GM12874 (cell line): Measurements from ENCODE around the gene ZNF654.

Experiments used
- TF ChIP-seq, protein P1 (sequence below): IDR thresholded peaks from 2 replicates; pipeline ENCODE4 v1.5.1; 2011; ENCODE audit warnings: low read depth, mild to moderate bottlenecking, control low read depth, low read length, moderate library complexity; ENCODE audit not compliant: insufficient read depth

The ZNF654 gene

DNA sequence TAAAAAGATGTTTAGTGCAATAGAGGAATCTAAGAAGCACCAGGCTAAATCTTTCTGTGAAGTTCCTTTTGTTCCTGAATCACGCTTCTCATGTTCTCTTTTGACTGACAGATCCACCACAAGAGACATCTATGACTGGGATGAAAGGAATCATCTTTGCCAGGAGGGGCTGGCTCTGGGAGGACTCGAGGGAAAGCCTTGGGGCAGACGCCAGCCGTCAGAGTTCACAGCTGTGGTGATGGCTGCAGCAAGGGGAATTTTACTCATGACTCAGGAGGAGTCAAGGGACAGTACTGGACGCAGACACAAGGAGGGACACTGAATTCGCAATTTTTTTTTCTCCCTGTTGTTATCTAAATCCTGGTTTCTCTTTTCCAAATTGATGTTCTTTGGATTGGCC lies 129.4 kb downstream of the ZNF654 start:
- TF ChIP-seq, protein P1, sequence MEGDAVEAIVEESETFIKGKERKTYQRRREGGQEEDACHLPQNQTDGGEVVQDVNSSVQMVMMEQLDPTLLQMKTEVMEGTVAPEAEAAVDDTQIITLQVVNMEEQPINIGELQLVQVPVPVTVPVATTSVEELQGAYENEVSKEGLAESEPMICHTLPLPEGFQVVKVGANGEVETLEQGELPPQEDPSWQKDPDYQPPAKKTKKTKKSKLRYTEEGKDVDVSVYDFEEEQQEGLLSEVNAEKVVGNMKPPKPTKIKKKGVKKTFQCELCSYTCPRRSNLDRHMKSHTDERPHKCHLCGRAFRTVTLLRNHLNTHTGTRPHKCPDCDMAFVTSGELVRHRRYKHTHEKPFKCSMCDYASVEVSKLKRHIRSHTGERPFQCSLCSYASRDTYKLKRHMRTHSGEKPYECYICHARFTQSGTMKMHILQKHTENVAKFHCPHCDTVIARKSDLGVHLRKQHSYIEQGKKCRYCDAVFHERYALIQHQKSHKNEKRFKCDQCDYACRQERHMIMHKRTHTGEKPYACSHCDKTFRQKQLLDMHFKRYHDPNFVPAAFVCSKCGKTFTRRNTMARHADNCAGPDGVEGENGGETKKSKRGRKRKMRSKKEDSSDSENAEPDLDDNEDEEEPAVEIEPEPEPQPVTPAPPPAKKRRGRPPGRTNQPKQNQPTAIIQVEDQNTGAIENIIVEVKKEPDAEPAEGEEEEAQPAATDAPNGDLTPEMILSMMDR, result no peak

DNA sequence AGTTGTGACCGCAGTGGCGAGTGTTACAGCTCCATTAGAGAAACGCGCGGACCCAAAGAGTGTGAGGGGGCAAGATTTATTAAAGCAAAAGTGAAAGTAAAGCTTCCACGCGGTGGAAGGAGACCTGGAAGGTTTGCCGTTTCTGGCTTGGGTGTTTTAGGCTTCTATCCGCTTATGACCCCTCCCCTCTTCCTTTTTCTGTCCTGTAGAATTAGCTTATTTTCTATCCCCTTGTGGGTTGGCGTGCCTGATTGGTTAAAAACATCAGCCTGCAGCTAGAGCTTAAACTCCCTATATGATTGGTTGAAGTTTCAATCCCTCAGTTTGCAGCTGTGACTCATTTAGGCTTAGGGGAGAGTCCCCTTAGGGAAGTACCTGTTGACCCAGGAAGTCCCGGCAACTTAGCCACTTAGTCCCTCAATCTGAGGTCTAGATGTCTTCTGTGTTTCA lies 130.3 kb downstream of the ZNF654 start:
- TF ChIP-seq, protein P1, result no peak

DNA sequence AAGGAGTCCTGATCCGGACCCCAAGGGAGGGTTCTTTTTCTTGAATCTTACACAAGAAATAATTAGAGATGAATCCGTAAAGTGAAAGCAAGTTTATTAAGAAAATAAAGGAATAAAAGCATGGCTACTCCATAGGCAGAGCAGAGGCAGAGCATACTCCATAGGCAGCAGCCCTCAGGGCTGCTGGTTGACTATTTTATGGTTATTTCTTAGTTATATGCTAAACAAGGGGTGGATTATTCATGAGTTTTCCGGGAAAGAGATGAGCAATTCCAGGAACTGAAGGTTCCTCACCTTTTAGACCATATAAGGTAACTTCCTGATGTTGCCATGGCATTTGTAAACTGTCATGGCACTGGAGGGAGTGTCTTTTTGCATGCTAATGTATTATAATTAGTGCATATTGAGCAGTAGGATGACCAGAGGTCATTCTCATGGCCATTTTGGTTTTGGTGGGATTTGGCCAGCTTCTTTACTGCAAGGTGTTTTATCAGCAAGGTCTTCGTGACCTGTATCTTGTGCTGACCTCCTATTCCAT lies 132.9 kb downstream of the ZNF654 start:
- TF ChIP-seq, protein P1, result no peak

DNA sequence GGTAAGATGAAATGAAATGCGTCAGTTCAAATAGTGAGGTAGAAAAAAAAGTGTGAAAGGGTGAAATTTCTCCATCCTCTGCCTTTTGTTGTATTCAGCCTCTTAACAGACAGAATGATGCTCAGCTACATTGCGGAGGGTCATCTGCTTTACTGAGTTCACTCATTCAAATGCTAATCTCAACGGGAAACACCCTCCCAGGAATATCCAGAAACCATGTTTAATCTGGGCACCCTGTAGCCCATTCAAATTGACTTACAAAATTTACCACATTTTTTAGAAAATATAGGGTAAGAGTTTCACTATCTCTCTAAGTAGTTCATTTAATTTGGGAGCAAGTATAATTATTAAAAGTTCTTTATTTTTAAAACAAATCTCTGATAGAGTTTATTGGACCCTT lies 133.6 kb downstream of the ZNF654 start:
- TF ChIP-seq, protein P1, result no peak
